ENCODE results near the gene AP1G1.

GRCh38 chr16:71830359-71830758 is 21.7 kb upstream of the AP1G1 start:
- TF ChIP-seq CTCF (IDR thresholded peaks at IDR 0.05) (no peak), POLR2A (IDR thresholded peaks at IDR 0.05) (no peak)
